DMS79 treated with DMSO at 0.1 percent for 48 hours (cell line): ENCODE measurements around the gene GPSM1.
"Not testable (repeated sequence)": the region's sequence is repeated elsewhere in the genome, so short reads cannot be mapped to it uniquely, and the experiment has no call there.

Experiments
- DNase-seq: peaks from one replicate; lab custom pipeline; 2025; lab: John Stamatoyannopoulos, UW

Gene GPSM1

GRCh38 chr9:136395345-136396218 is 68.2 kb downstream of the GPSM1 start:
- DNase-seq: no peak

- DNase-seq: no peak
Measured at GRCh38 chr9:136396219-136396515, 68.8 kb downstream of the GPSM1 start.

- DNase-seq: no peak
Measured at GRCh38 chr9:136397643-136398042, 70.3 kb downstream of the GPSM1 start.

GRCh38 chr9:136398286-136398685 is 70.9 kb downstream of the GPSM1 start:
- DNase-seq: no peak

- no peak for DNase-seq
Measured at GRCh38 chr9:136399176-136400037, 72.1 kb downstream of the GPSM1 start.

- peak; percentile 81 for DNase-seq
Measured at GRCh38 chr9:136400038-136400834, 72.9 kb downstream of the GPSM1 start, which contains the start of gene SNAPC4. Gene SNAPC4, minus strand, starts transcription at chr9:136400170. Its CDS starts 1,742 bp downstream, at chr9:136398428.

- no peak for DNase-seq
Measured at GRCh38 chr9:136401173-136401922, 74.0 kb downstream of the GPSM1 start.

GRCh38 chr9:136402067-136402466 is 74.7 kb downstream of the GPSM1 start:
- DNase-seq: no peak

- no peak for DNase-seq
Measured at GRCh38 chr9:136403538-136403914, 76.2 kb downstream of the GPSM1 start.

GRCh38 chr9:136403915-136404800 is 76.8 kb downstream of the GPSM1 start:
- DNase-seq: no peak

GRCh38 chr9:136404801-136405136 is 77.4 kb downstream of the GPSM1 start:
- DNase-seq: no peak

- no peak for DNase-seq
Measured at GRCh38 chr9:136405481-136405880, 78.1 kb downstream of the GPSM1 start.

GRCh38 chr9:136405904-136406303 is 78.6 kb downstream of the GPSM1 start:
- DNase-seq: not testable (repeated sequence)

GRCh38 chr9:136407061-136407460 is 79.7 kb downstream of the GPSM1 start:
- DNase-seq: not testable (repeated sequence)

GRCh38 chr9:136407911-136408310 is 80.6 kb downstream of the GPSM1 start:
- DNase-seq: no peak
